HG03066 (cell line): ENCODE results near the gene CPHXL2.

Experiments
- ATAC-seq: cut with Tn5 transposase; IDR thresholded peaks from one replicate; pipeline ENCODE4 v1.9.1; 2021; ENCODE audit warnings: low read depth; ENCODE audit not compliant: unreplicated experiment

The CPHXL2 gene

GRCh38 chr16:75676909-75677308 lies at the start of gene CPHXL2:
Gene CPHXL2, minus strand, starts transcription at chr16:75677009. Its CDS starts 10 bp downstream, at chr16:75676999.
- no peak for ATAC-seq

GRCh38 chr16:75726390-75726789 lies 49.6 kb upstream of the CPHXL2 start, which contains the start of gene CPHXL:
Gene CPHXL, minus strand, starts transcription at chr16:75726490. Its CDS starts 48 bp downstream, at chr16:75726442.
- ATAC-seq: no peak

GRCh38 chr16:75718452-75718851 lies 41.6 kb upstream of the CPHXL2 start:
- ATAC-seq: no peak

- no peak for ATAC-seq
Observed at GRCh38 chr16:75714661-75715060, 37.9 kb upstream of the CPHXL2 start.

- ATAC-seq: no peak
Observed at GRCh38 chr16:75710344-75710743, 33.5 kb upstream of the CPHXL2 start.

- ATAC-seq: no peak
Observed at GRCh38 chr16:75703306-75703705, 26.5 kb upstream of the CPHXL2 start.

GRCh38 chr16:75702242-75702641 lies 25.4 kb upstream of the CPHXL2 start:
- ATAC-seq: no peak

- no peak for ATAC-seq
Observed at GRCh38 chr16:75701361-75701760, 24.6 kb upstream of the CPHXL2 start, which contains the start of gene DUXB. Gene DUXB, minus strand, starts transcription at chr16:75701461. Its CDS starts 43 bp downstream, at chr16:75701418.

- ATAC-seq: no peak
Observed at GRCh38 chr16:75697571-75697970, 20.8 kb upstream of the CPHXL2 start.

- ATAC-seq: no peak
Observed at GRCh38 chr16:75695708-75696107, 18.9 kb upstream of the CPHXL2 start.

GRCh38 chr16:75687361-75687760 lies 10.6 kb upstream of the CPHXL2 start:
- ATAC-seq: no peak

- no peak for ATAC-seq
Observed at GRCh38 chr16:75682308-75682707, 5.5 kb upstream of the CPHXL2 start.

- ATAC-seq: no peak
Observed at GRCh38 chr16:75679366-75679765, 2.6 kb upstream of the CPHXL2 start.

GRCh38 chr16:75667503-75667902 lies 9.3 kb downstream of the CPHXL2 start:
- no peak for ATAC-seq

GRCh38 chr16:75660726-75661302 lies 16.0 kb downstream of the CPHXL2 start:
- ATAC-seq: no peak

GRCh38 chr16:75660321-75660720 lies 16.5 kb downstream of the CPHXL2 start:
- ATAC-seq: no peak

- no peak for ATAC-seq
Observed at GRCh38 chr16:75658175-75658574, 18.6 kb downstream of the CPHXL2 start.

GRCh38 chr16:75653922-75654321 lies 22.9 kb downstream of the CPHXL2 start:
- no peak for ATAC-seq

- peak; percentile 39 for ATAC-seq
Observed at GRCh38 chr16:75648265-75649076, 28.3 kb downstream of the CPHXL2 start.

GRCh38 chr16:75647492-75648264 lies 29.1 kb downstream of the CPHXL2 start, which contains the start of the genes KARS1 and TERF2IP:
Gene KARS1, minus strand, starts transcription at chr16:75647665. Its CDS starts 26 bp downstream, at chr16:75647639.
Gene TERF2IP, plus strand, starts transcription at chr16:75647773. Its CDS starts 110 bp downstream, at chr16:75647883.
- peak; percentile 83 for ATAC-seq

- peak; percentile 6 for ATAC-seq
Observed at GRCh38 chr16:75647112-75647491, 29.7 kb downstream of the CPHXL2 start.
